PFSK-1 (cell line): Measurements from ENCODE around the gene IPCEF1.

ENCODE experiments used
- FOXP2 ChIP-seq: optimal IDR thresholded peaks from 2 replicates; pipeline ENCODE3; 2011; ENCODE audit warnings: borderline replicate concordance, control low read depth, inconsistent platforms; ENCODE audit not compliant: insufficient read depth; ENCODE audit errors: extremely low read length, extremely low read depth
- POLR2AphosphoS5 ChIP-seq: IDR thresholded peaks from 2 replicates; pipeline ENCODE4 v1.6.1; 2012; ENCODE audit warnings: low read depth, mild to moderate bottlenecking, control low read depth, low read length, moderate library complexity
- REST ChIP-seq, 2 experiments: IDR thresholded peaks; 2 replicates each; pipeline versions ENCODE4 v1.6.1 to v1.8.0; 2011 to 2012; ENCODE audit warnings: low read depth in 2 of 2, low read length in 2 of 2, control low read depth in 1 of 2, inconsistent platforms in 1 of 2, mild to moderate bottlenecking in 1 of 2, moderate library complexity in 1 of 2; ENCODE audit not compliant: insufficient read depth in 1 of 2
- SIN3A ChIP-seq: IDR thresholded peaks from 2 replicates; pipeline ENCODE4 v1.6.1; 2012; ENCODE audit warnings: mild to moderate bottlenecking, low read length, moderate library complexity, borderline replicate concordance; ENCODE audit not compliant: insufficient read depth
- TAF1 ChIP-seq: IDR thresholded peaks from 2 replicates; pipeline ENCODE4 v1.6.1; 2012; ENCODE audit warnings: low read length, control low read depth, borderline replicate concordance; ENCODE audit not compliant: insufficient read depth

GRCh38 chr6:154280521-154280920 is 76.1 kb downstream of the IPCEF1 start:
- TF ChIP-seq REST (IDR thresholded peaks at IDR 0.05; ENCODE audit: insufficient read depth in 1 of 2, low read depth in 2 of 2, low read length in 2 of 2) (no peak), POLR2AphosphoS5 (no peak), SIN3A (no peak), TAF1 (no peak), FOXP2 (no peak)
